Astrocyte of the cerebellum (primary cell): ENCODE data around the gene CCDC9B.

Experiments used
- DNase-seq: peaks from one replicate; pipeline ENCODE4 v3.0.0-alpha.2; 2011; ENCODE audit warnings: low read depth
- H3K4me3 ChIP-seq: 2 replicates; pipeline ENCODE4 v1.5.1; 2011; ENCODE audit warnings: mild to moderate bottlenecking, low read depth, low read length, moderate library complexity
- CTCF ChIP-seq: IDR thresholded peaks from 2 replicates; pipeline ENCODE4 v1.5.1; 2012; ENCODE audit warnings: low read length, low read depth, moderate library complexity, mild to moderate bottlenecking; ENCODE audit errors: missing control alignments
- in situ Hi-C: cut with HindIII; loops from 2 replicates; pipeline ENCODE4 v1.10.0; 2017; ENCODE audit warnings: low sequenced_read_pairs

Gene CCDC9B

DNA sequence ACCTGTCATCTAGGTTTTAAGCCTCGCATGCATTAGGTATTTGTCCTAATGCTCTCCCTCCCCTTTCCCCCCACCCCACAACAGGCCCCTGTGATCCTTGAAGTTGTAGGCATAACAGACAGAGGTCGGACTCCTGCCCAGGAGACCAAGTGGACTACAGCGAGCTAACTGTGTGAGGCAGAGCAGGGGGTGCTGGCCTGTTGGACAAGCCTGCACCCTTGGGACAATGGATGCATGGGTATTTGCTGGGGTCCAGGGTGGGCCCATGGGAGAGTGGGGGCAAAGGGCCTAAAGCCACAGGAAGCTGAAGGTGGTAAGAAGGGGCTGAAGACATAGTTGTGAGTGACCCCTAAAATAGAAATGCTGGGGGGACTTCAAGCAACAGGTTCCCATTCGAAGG is 35.5 kb downstream of the CCDC9B start:
- in situ Hi-C loops, result no loop called here
- no peak for TF ChIP-seq CTCF
- no peak overlapping the region for H3K4me3 ChIP-seq
- DNase-seq, result no peak

- no peak for TF ChIP-seq CTCF
- in situ Hi-C loops, result no loop called here
- H3K4me3 ChIP-seq, result no peak overlapping the region
- no peak for DNase-seq
Measured at GRCh38 chr15:40303576-40303975, 37.2 kb downstream of the CCDC9B start.

GRCh38 chr15:40302981-40303380 is 37.8 kb downstream of the CCDC9B start:
- in situ Hi-C loops, result no loop called here
- no peak for TF ChIP-seq CTCF
- DNase-seq, result no peak
- no peak overlapping the region for H3K4me3 ChIP-seq

DNA sequence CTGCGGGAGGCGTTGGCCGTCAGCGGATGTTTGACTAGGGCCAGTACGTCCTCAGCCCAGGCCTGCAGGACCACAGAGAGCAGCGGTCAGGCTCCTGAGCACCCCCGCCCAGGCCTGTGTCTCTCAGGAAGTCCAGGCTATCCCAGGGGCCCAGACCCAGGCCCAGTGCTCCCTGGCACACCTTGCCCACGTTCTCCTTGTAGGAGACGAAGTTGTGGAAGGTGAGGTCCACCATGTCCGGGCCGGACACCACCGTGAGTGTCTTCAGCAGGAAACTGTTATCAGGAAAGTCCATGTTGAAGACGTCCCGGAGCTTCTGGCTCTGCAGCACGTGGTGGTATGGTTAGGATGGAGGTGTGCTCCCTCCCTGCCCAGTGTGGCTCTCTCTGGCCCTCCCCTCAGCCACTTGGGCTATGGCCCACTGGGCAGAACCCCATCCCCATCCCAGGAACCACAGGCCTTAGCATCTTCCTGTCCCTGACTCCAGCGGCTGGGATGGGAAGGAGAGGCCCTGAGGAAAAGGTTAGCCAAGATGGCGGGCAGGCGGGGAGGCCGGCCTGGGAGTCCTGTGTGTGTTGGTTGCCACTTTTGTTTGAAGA is 38.4 kb downstream of the CCDC9B start:
- no peak for DNase-seq
- in situ Hi-C loops, result no loop called here
- no peak overlapping the region for H3K4me3 ChIP-seq
- no peak for TF ChIP-seq CTCF

- in situ Hi-C loops, result no loop called here
- TF ChIP-seq CTCF, result no peak
- DNase-seq, result no peak
- H3K4me3 ChIP-seq, result no peak overlapping the region
Measured at GRCh38 chr15:40301467-40302179, 39.1 kb downstream of the CCDC9B start.

DNA sequence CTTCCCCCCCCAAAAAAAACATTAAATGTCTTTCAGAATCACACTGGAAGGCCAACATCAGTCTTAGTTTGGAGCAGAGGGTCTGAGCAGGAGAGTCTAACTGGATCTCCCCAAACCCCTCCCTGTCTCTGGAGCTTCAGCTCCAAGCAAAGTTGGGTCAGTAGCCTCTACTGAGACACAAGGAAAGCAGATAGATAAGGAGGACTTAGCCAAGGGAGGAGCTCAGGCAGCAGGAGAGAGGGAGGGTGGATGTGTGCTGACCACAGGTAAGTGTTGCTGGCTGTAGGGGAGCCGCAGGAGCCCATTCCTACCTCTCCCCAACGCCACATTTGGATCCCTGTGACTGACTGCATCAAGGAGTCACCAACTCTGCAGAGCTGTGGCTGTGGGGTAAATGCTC is 40.0 kb downstream of the CCDC9B start:
- in situ Hi-C loops, result no loop called here
- DNase-seq, result no peak
- H3K4me3 ChIP-seq, result no peak overlapping the region
- TF ChIP-seq CTCF, result no peak
